Gastrocnemius medialis (tissue), 4 donors: ENCODE results near the gene MRPL10.

Experiments
- POLR2A ChIP-seq, 2 donors: fragments of 450-650 bp; IDR thresholded peaks; one replicate each; pipeline ENCODE4 v1.6.1; 2017; ENCODE audit warnings: antibody characterized with exemption in 2 of 2, mild to moderate bottlenecking in 2 of 2, moderate library complexity in 2 of 2
- TF ChIP-seq, protein P1 (sequence below), 5 experiments: fragments of 450-650 bp in 3 of 5; fragments of 200-600 bp in 2 of 5; sonication (generic) in 2 of 5; IDR thresholded peaks in 4 of 5; conservative IDR thresholded peaks in 1 of 5; 1 replicate in 4 of 5; 2 replicates in 1 of 5; pipeline ENCODE4 v1.5.1; 2016 to 2019; ENCODE audit warnings: antibody characterized with exemption in 5 of 5, mild to moderate bottlenecking in 3 of 5, moderate library complexity in 3 of 5

- TF ChIP-seq, protein P1, sequence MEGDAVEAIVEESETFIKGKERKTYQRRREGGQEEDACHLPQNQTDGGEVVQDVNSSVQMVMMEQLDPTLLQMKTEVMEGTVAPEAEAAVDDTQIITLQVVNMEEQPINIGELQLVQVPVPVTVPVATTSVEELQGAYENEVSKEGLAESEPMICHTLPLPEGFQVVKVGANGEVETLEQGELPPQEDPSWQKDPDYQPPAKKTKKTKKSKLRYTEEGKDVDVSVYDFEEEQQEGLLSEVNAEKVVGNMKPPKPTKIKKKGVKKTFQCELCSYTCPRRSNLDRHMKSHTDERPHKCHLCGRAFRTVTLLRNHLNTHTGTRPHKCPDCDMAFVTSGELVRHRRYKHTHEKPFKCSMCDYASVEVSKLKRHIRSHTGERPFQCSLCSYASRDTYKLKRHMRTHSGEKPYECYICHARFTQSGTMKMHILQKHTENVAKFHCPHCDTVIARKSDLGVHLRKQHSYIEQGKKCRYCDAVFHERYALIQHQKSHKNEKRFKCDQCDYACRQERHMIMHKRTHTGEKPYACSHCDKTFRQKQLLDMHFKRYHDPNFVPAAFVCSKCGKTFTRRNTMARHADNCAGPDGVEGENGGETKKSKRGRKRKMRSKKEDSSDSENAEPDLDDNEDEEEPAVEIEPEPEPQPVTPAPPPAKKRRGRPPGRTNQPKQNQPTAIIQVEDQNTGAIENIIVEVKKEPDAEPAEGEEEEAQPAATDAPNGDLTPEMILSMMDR (IDR thresholded peaks at IDR 0.05 in 4 of 5, conservative IDR thresholded peaks at IDR 0.05 in 1 of 5): no peak
- TF ChIP-seq POLR2A (IDR thresholded peaks at IDR 0.05): no peak
These were observed 19.6 kb downstream of the MRPL10 start for GRCh38 chr17:47811709-47812108.
